Skeletal muscle cell (primary cell): Measurements from ENCODE around the gene IGLON5.
A peak's percentile ranks its signal among the peaks of the same experiment; 100 is the strongest.

ENCODE experiments used
- DNase-seq: peaks from one replicate; pipeline ENCODE4 v3.0.0-alpha.2; 2010; ENCODE audit warnings: low read depth
- H3K4me3 ChIP-seq: 2 replicates; pipeline ENCODE4 v1.5.1; 2011; ENCODE audit warnings: low read depth, mild to moderate bottlenecking, control low read depth, low read length, moderate library complexity

IGLON5 gene

GRCh38 chr19:51337141-51337860, 25.9 kb downstream of the IGLON5 start:
- no peak overlapping the region for H3K4me3 ChIP-seq
- DNase-seq: no peak

GRCh38 chr19:51337861-51338562, 26.6 kb downstream of the IGLON5 start:
- no peak for DNase-seq
- no peak overlapping the region for H3K4me3 ChIP-seq

- peak overlapping the region; percentile 67 for H3K4me3 ChIP-seq
- peak; percentile 19 for DNase-seq
These were observed 27.3 kb downstream of the IGLON5 start for GRCh38 chr19:51338563-51339312.

- peak overlapping the region; percentile 67 for H3K4me3 ChIP-seq
- no peak for DNase-seq
These were observed 27.9 kb downstream of the IGLON5 start for GRCh38 chr19:51339313-51339686.

GRCh38 chr19:51339687-51340656, 28.5 kb downstream of the IGLON5 start:
- peak overlapping the region; percentile 67 for H3K4me3 ChIP-seq

GRCh38 chr19:51341066-51341465, 29.6 kb downstream of the IGLON5 start:
- DNase-seq: no peak
- H3K4me3 ChIP-seq: no peak overlapping the region

More at GRCh38 chr19:51339687-51340656, 28.5 kb downstream of the IGLON5 start:
- DNase-seq: peak; percentile 91

GRCh38 chr19:51341976-51342580, 30.6 kb downstream of the IGLON5 start, which contains the start of gene VSIG10L:
VSIG10L (minus strand) TSS chr19:51342139; CDS start chr19:51342124, 15 bp downstream.
- no peak within 1 kb of the TSS for H3K4me3 ChIP-seq
- no peak for DNase-seq

- no peak overlapping the region for H3K4me3 ChIP-seq
- no peak for DNase-seq
These were observed 31.5 kb downstream of the IGLON5 start for GRCh38 chr19:51342631-51343569.

GRCh38 chr19:51345076-51345620, 33.7 kb downstream of the IGLON5 start:
- no peak overlapping the region for H3K4me3 ChIP-seq
- DNase-seq: no peak

GRCh38 chr19:51346742-51347141, 35.3 kb downstream of the IGLON5 start:
- H3K4me3 ChIP-seq: no peak overlapping the region
- DNase-seq: no peak

- DNase-seq: no peak
- no peak overlapping the region for H3K4me3 ChIP-seq
These were observed 35.9 kb downstream of the IGLON5 start for GRCh38 chr19:51347209-51347928.

GRCh38 chr19:51351266-51351990, 40.0 kb downstream of the IGLON5 start:
- DNase-seq: no peak
- no peak overlapping the region for H3K4me3 ChIP-seq

GRCh38 chr19:51352783-51353360, 41.4 kb downstream of the IGLON5 start:
- no peak overlapping the region for H3K4me3 ChIP-seq
- no peak for DNase-seq

GRCh38 chr19:51354103-51354741, 42.8 kb downstream of the IGLON5 start:
- DNase-seq: no peak
- H3K4me3 ChIP-seq: no peak overlapping the region

GRCh38 chr19:51354742-51355148, 43.3 kb downstream of the IGLON5 start:
- no peak overlapping the region for H3K4me3 ChIP-seq
- no peak for DNase-seq
